CD4-positive, alpha-beta T cell treated with Interleukin-10 for 1 hour (primary cell): ENCODE measurements around the gene AACS.
"Not testable (repeated sequence)": the region's sequence is repeated elsewhere in the genome, so short reads cannot be mapped to it uniquely, and the experiment has no call there.

Experiments
- DNase-seq: peaks from one replicate; pipeline ENCODE4 v3.0.0-alpha.2; 2020

AACS gene

GRCh38 chr12:125125271-125125670 lies 60.0 kb downstream of the AACS start:
- no peak for DNase-seq

GRCh38 chr12:125128439-125129178 lies 63.4 kb downstream of the AACS start:
- DNase-seq = no peak

- no peak for DNase-seq
These were observed 63.9 kb downstream of the AACS start for GRCh38 chr12:125129179-125129571.

GRCh38 chr12:125129591-125130255 lies 64.5 kb downstream of the AACS start:
- DNase-seq = no peak

GRCh38 chr12:125131958-125132357 lies 66.7 kb downstream of the AACS start:
- DNase-seq = no peak

GRCh38 chr12:125132698-125133400 lies 67.6 kb downstream of the AACS start:
- no peak for DNase-seq

GRCh38 chr12:125133616-125134015 lies 68.4 kb downstream of the AACS start:
- DNase-seq = no peak

GRCh38 chr12:125134576-125134975 lies 69.3 kb downstream of the AACS start:
- no peak for DNase-seq

- DNase-seq = no peak
These were observed 70.7 kb downstream of the AACS start for GRCh38 chr12:125135906-125136305.

- no peak for DNase-seq
These were observed 71.5 kb downstream of the AACS start for GRCh38 chr12:125136702-125137101.

GRCh38 chr12:125137766-125138344 lies 72.6 kb downstream of the AACS start:
- DNase-seq = no peak

- no peak for DNase-seq
These were observed 75.3 kb downstream of the AACS start for GRCh38 chr12:125140279-125141209.

GRCh38 chr12:125141210-125141573 lies 76.0 kb downstream of the AACS start:
- not testable (repeated sequence) for DNase-seq

GRCh38 chr12:125142601-125143000 lies 77.4 kb downstream of the AACS start:
- DNase-seq = no peak

- DNase-seq = no peak
These were observed 78.3 kb downstream of the AACS start for GRCh38 chr12:125143491-125143890.

GRCh38 chr12:125145196-125145595 lies 80.0 kb downstream of the AACS start:
- DNase-seq = no peak

GRCh38 chr12:125148316-125148715 lies 83.1 kb downstream of the AACS start:
- DNase-seq = no peak

GRCh38 chr12:125149160-125150108 lies 84.2 kb downstream of the AACS start:
- no peak for DNase-seq

- no peak for DNase-seq
These were observed 86.0 kb downstream of the AACS start for GRCh38 chr12:125151284-125151683.

GRCh38 chr12:125152463-125152862 lies 87.2 kb downstream of the AACS start:
- DNase-seq = no peak

GRCh38 chr12:125155366-125155765 lies 90.1 kb downstream of the AACS start:
- DNase-seq = no peak
